ENCODE measurements around the gene PAQR9. TPM values are rescaled to one million over a fixed set of nuclear protein-coding genes. Genes with fewer than 3 reads are reported as not detected.

Gene PAQR9
- total RNA-seq, 1 donor from 2014 or later = not detected

DNA sequence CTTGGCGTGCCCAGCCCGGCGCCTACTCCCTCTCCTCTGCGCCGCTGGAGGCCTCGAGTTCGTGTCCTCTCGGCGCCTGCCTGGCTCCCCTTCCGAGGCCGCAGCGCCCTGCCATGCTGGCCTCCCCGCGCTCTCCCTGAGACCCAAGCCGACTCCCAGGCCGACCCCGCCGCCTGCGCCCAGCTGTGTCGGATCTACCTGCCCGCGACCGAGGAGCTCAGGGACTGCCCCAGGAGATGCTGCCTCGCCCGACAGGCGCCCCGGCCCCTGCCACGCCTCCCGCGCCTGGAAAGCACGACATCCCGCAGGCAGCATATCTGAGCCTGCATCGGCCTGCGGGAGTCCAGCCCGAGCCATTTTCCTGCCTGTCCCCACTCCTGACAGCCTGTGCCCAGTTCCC is 16.1 kb downstream of the PAQR9 start:
- TF ChIP-seq POLR2A (IDR thresholded peaks at IDR 0.05) (no peak), CTCF (IDR thresholded peaks at IDR 0.05) (no peak)
- DNase-seq (ENCODE audit: extremely low spot score in 2 of 2) = no peak
- H3K4me3 ChIP-seq = no peak overlapping the region
- H3K9me3 ChIP-seq = no peaks in the 10 kb centered on the region
- no peak overlapping the region for H3K27ac ChIP-seq
- H3K27me3 ChIP-seq = no peaks in the 10 kb centered on the region
- intact Hi-C loops (cut with DNase I) = no loop called here
- H3K4me1 ChIP-seq = no peaks in the 10 kb centered on the region
- no peaks in the 10 kb centered on the region for H3K36me3 ChIP-seq

DNA sequence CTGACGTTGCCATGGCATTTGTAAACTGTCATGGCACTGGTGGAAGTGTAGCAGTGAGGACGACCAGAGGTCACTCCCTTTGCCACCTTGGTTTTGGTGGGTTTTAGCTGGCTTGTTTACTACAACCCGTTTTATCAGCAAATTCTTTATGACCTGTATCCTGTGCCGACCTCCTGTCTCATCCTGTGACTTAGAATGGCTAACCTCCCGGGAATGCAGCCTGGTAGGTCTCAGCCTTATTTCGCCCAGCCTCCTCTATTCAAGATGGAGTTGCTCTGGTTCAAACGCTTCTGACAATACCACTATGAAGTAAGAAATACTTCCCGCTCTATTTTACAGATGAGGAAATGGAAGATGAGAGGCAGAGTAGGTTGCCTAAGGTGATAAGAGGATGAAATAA is 16.6 kb downstream of the PAQR9 start:
- DNase-seq (ENCODE audit: extremely low spot score in 2 of 2) = no peak
- intact Hi-C loops (cut with DNase I) = no loop called here
- TF ChIP-seq CTCF (IDR thresholded peaks at IDR 0.05) (no peak), POLR2AphosphoS5 (IDR thresholded peaks at IDR 0.05; ENCODE audit: insufficient read depth in 1 of 2, low read depth in 1 of 2) (no peak), POLR2A (IDR thresholded peaks at IDR 0.05) (no peak)
- Histone ChIP-seq H3K27ac (no peak overlapping the region), H3K4me1 (no peaks in the 10 kb centered on the region), H3K4me3 (no peak overlapping the region), H3K36me3 (no peaks in the 10 kb centered on the region), H3K27me3 (no peaks in the 10 kb centered on the region), H3K9me3 (no peaks in the 10 kb centered on the region)

- intact Hi-C loops (cut with DNase I) = no loop called here
These were observed 18.5 kb downstream of the PAQR9 start for GRCh38 chr3:142945023-142945422.

DNA sequence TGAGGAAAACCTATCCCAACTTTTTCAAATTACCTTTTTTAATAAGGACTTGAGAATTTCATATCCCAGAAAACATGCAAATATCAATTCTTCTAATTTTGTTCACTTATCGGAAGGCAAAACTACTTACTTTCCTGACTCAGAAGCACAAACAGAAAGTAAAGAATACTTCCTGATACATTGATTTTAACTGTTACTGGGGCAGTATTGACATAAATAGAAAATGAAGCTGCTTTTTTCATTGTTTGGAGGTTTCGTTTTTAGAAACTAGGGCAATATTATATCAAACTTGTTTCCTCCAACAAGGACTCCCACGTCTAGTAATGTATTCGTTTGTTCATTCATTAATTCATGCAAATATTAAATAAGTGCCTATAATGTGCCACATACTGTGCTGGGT is 19.1 kb downstream of the PAQR9 start:
- no peak overlapping the region for H3K4me3 ChIP-seq
- intact Hi-C loops (cut with DNase I) = no loop called here
- TF ChIP-seq POLR2A (IDR thresholded peaks at IDR 0.05) (no peak), CTCF (IDR thresholded peaks at IDR 0.05) (no peak), POLR2AphosphoS5 (IDR thresholded peaks at IDR 0.05; ENCODE audit: insufficient read depth in 1 of 2, low read depth in 1 of 2) (no peak)
- no peaks in the 10 kb centered on the region for H3K9me3 ChIP-seq
- H3K36me3 ChIP-seq = no peaks in the 10 kb centered on the region
- no peak overlapping the region for H3K27ac ChIP-seq
- no peak for DNase-seq (ENCODE audit: extremely low spot score in 2 of 2)
- H3K27me3 ChIP-seq = no peaks in the 10 kb centered on the region
- no peaks in the 10 kb centered on the region for H3K4me1 ChIP-seq

More at GRCh38 chr3:142945023-142945422, 18.5 kb downstream of the PAQR9 start:
- no peaks in the 10 kb centered on the region for H3K9me3 ChIP-seq
- H3K4me3 ChIP-seq = no peak overlapping the region
- TF ChIP-seq CTCF (IDR thresholded peaks at IDR 0.05) (no peak), POLR2A (IDR thresholded peaks at IDR 0.05) (no peak), POLR2AphosphoS5 (IDR thresholded peaks at IDR 0.05; ENCODE audit: insufficient read depth in 1 of 2, low read depth in 1 of 2) (no peak)
- no peaks in the 10 kb centered on the region for H3K27me3 ChIP-seq
- DNase-seq (ENCODE audit: extremely low spot score in 2 of 2) = no peak
- H3K27ac ChIP-seq = no peak overlapping the region
- no peaks in the 10 kb centered on the region for H3K36me3 ChIP-seq
- no peaks in the 10 kb centered on the region for H3K4me1 ChIP-seq

GRCh38 chr3:142943870-142944269 is 19.6 kb downstream of the PAQR9 start:
- no peak overlapping the region for H3K27ac ChIP-seq
- no peak for DNase-seq (ENCODE audit: extremely low spot score in 2 of 2)
- TF ChIP-seq POLR2AphosphoS5 (IDR thresholded peaks at IDR 0.05; ENCODE audit: insufficient read depth in 1 of 2, low read depth in 1 of 2) (peak in 1 of 2 donors; percentile 37), POLR2A (IDR thresholded peaks at IDR 0.05) (no peak)
- intact Hi-C loops (cut with DNase I) = no loop called here
- H3K36me3 ChIP-seq = no peaks in the 10 kb centered on the region
- no peak overlapping the region for H3K4me3 ChIP-seq
- H3K27me3 ChIP-seq = no peaks in the 10 kb centered on the region
- H3K4me1 ChIP-seq = no peaks in the 10 kb centered on the region
- no peaks in the 10 kb centered on the region for H3K9me3 ChIP-seq

DNA sequence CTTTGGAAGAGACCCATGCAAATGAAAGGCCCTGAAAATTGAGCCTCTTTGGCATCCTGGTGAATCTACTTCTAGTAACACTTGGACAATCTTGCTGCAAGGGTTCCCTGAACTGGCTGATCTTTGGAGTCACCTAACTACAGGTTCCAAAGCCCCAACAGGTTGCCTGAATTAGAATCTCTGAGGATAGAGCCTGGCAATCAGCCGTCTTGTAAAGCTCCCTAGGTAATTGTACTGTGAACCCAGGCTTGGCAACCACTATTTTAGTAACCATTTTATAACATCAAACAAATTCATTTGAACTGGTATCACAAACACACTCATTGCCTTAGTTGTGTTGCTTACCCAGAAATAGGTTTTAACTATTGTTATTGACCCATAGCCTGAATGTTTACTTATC is 20.1 kb downstream of the PAQR9 start:
- intact Hi-C loops (cut with DNase I) = no loop called here

More for the DNA sequence above, 20.1 kb downstream of the PAQR9 start:
- H3K27ac ChIP-seq = no peak overlapping the region
- H3K27me3 ChIP-seq = no peaks in the 10 kb centered on the region
- H3K9me3 ChIP-seq = no peaks in the 10 kb centered on the region
- no peaks in the 10 kb centered on the region for H3K36me3 ChIP-seq
- no peak overlapping the region for H3K4me3 ChIP-seq
- no peak for DNase-seq (ENCODE audit: extremely low spot score in 2 of 2)
- TF ChIP-seq CTCF (IDR thresholded peaks at IDR 0.05) (no peak), POLR2A (IDR thresholded peaks at IDR 0.05) (no peak), POLR2AphosphoS5 (IDR thresholded peaks at IDR 0.05; ENCODE audit: insufficient read depth in 1 of 2, low read depth in 1 of 2) (no peak)
- no peaks in the 10 kb centered on the region for H3K4me1 ChIP-seq
